NCI-H774 (cell line): ENCODE results near the gene GPR68.

ENCODE experiments used
- DNase-seq: peaks from one replicate; lab custom pipeline; 2025; lab: John Stamatoyannopoulos, UW

The GPR68 gene, protein sequence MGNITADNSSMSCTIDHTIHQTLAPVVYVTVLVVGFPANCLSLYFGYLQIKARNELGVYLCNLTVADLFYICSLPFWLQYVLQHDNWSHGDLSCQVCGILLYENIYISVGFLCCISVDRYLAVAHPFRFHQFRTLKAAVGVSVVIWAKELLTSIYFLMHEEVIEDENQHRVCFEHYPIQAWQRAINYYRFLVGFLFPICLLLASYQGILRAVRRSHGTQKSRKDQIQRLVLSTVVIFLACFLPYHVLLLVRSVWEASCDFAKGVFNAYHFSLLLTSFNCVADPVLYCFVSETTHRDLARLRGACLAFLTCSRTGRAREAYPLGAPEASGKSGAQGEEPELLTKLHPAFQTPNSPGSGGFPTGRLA

DNA sequence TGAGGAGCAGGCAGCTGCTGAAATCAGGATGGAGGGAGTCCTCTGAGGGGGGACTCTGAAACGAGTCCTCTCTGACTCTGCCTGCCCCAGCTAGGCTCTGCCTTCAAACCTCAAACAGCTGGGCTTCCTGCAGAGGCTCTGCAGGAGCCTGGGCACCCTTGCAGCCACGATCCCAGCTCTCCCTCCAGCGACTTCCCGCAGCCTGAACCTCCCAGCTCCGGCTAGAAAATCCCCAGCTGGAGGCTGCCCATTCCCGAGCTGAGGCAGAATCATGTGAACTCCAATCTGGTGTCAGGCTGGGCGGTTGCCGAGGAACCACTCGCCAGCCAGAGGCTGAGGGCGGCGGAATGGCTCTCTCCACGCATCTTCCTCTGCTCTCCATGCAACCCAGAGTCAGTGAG, at the start of gene GPR68:
GPR68 (minus strand) TSS at position 204 of the 401 bp plus-strand sequence. CDS start 9,654 bp downstream, outside the sequence.
- DNase-seq: peak; percentile 32

DNA sequence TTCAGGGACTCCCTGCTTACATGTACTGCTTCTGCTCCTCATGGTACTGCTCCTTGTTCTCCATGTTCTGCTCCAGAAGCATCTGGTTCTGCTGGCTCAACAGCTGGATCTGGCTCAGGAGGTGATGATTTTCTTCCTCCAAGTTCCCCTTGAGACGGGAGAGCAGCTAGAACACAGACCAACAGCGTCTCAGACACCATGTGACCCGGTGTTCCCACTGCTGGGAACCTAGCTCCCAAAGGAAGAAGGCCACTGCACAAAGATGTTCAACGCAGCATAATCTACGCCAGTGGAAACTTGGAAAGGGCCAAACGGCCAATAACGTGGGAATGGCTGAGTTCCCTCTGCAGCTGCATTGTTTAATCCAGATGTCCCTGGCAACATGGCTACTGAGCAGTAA, 49.6 kb upstream of the GPR68 start:
- no peak for DNase-seq

DNA sequence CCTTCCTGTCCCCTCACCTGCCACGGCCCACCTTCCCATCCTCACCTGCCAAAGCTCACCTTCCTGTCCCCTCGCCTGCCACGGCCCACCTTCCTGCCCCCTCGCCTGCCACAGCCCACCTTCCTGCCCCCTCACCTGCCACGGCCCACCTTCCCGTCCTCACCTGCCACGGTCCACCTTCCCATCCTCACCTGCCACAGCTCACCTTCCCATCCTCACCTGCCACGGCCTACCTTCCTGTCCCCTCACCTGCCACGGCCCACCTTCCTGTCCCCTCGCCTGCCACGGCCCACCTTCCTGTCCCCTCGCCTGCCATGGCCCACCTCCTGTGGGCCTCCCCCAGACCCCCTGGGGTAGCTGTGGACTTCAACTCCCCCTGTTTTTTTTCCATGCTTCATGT, 48.8 kb upstream of the GPR68 start:
- DNase-seq: no peak

DNA sequence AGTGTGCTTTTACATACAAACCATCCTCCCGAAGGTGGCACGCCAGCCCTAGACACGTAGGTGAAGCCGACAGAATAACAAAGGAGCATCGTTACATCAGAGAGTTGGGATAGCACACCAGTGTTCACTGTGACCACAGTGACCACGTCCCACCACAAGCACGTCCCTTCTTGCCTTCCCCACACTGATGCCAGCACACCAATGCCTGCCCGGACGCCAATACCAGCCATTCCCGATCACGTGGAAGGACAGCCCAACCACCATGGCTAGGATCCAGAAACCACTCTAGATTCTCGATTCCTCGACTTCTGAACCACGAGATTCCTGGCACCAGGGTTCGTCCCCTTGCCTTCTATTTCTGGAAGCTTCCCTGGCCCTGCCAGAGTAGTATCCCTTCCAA, 48.0 kb upstream of the GPR68 start:
- DNase-seq: no peak

DNA sequence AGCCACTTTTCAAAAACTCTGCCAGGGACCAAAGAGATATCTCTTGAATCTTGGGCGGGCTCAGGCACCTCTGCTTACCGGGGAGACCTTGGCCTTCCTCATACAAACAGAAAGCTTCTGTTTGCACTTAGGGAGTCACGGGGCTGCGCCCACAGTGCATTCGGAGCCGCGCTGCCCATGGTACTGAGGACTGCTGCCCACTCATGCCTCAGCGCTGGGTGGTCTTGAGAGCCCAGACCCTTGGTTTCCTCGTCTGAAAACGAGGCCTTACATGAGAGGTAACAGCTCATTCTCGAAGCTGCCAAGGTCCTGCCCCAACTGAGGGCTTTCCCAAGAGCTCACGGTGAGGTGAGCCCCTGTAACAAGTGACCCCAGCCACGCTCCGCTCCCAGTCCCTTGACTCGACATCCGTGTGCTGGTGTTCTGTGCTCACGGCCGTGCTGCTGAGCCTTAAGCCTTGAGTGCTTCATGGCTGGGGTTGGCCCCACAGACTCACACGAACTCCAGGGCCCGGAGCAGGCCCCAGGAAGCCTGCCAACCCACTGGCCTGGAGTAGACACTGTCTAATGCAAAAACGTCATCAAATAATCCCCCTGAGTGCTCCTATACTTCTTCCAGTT, 47.4 kb upstream of the GPR68 start:
- DNase-seq: no peak

DNA sequence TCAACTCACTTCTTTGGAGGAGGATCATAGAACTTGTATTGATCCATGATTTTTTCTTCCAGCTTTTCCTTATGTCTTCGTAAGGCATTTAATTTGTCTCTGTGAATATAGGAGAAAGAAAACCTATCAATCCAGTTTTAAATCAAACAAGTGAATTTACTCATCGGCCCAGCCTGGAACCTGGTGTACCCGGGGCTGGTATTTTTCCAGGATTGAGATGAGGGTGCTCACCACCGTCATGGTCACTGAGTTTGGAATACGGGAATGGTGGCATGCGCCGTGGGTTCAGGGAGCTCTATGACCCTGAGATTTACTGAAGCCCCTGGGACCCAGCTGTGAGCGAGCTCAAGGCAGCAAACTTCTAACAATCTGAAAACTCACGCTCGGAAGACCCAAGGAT, 46.5 kb upstream of the GPR68 start:
- no peak for DNase-seq

DNA sequence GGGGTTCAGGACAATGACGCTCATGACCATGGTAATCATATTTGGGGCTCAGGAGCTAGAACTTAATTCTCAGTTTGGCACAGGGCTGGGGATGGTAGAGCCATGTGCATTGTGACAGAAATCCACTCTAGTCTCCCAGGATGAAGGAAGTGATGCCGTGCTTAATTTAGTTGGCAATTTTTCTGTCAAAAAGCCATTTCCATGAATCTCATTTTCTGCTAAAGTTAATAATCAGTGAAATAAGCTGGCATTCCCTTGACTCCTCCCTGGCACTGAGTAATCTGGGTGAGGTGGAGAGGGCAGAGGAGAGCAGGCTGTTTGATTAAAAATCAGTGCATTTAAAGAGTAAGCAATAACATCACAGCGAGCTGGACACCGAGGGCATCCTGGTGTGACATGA, 45.0 kb upstream of the GPR68 start:
- no peak for DNase-seq

DNA sequence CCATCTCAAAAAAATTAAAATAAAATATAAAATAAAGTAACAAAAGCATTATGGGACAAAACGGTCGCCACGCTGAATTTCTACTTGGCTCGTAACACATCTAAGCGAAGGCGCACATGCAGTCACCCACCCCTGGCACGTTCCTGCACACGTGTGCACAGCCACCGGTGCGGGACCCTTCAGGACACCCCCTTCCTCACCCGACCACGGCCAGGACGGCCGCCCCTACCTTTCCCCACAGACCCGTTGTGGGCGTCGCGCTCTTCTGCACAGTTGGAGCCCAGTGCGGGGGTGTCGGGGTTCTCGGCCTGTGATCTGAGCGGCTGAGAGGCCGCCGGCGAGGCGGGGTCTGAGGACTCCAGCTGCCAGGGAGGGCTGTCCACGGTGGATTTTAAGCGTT, 44.4 kb upstream of the GPR68 start:
- DNase-seq: no peak

DNA sequence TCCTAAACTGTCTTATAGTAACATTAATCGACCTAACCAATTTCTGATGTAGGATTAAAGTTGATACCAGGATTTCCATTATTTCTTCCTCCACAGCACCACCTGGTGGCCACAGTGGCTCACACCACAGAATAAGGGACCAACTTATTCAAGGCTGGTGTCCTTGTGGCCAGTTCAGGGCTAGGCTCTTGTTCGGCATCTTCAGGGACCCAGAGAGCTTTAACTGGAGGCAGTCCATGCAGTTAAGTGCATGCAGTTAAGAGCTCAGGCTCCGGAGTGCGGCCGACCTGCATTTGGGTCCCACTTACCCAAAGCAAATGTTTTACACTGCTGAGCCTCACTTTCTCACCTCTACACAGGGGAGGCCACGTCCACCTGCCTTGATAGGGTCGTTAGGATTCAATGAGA, 42.0 kb upstream of the GPR68 start:
- DNase-seq: peak; percentile 55

DNA sequence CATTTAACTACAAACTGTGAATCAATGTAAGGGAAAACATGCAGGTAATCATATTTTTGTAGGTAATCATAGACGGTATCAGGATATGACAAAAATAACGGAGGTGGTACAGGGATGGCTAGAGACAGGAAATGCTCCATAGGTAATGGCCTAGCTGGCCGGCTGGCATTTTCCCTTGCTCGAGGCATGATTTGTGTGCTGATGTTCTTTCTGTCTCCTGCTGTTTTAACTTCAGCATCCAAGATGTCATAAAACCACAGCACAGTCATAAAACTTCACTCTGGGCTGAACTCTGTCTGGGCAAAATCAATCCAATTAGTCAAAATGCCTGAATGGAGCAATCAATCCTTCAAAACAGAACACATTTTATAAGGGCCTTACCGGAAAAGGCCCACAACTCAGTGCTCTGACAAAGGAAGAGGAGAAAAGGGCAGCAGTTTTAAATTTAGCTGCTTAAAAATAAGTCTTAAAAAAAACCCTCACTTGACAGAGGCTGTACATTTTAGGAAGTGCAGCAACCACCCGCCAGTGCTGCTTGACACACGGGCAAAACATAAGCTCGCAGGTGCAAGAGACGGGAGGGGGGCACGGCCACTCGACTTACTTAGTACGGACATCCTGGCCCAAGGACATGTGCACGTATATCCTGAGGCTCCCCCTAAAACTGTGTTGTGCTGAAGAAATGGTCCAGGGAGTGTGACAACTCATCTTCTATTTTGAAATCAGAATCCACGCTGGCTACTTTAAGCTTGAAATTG, 40.5 kb upstream of the GPR68 start:
- DNase-seq: no peak

DNA sequence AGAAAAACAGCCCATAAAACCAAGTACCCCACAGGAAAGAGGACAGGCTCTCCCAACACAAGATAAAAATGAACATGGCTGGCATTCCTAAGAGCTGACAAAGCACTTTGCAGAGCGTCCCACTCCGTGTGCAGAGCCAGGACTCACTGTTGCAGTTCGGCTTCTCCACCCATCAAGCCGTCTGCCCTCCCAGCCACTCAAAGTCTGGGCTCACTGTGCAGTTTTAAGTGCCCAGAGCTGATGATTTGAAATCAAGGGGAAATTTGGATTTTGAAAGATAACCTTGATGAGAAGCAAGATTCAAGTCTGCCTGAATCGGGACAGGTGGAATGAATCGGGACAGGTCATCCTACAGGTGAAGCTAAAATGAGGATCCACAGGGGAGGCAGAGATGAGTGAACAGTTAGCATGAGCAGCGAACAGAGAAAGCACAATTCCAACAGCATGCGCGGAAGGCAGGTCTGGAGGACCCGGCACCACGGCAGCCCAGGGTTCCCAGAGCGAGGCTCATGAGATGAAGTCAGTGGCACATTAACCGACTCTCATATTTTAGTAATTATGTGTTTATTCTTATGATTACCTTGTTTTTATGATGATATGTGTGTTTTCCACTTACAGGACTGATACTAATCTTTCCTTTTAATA, 39.8 kb upstream of the GPR68 start:
- no peak for DNase-seq

DNA sequence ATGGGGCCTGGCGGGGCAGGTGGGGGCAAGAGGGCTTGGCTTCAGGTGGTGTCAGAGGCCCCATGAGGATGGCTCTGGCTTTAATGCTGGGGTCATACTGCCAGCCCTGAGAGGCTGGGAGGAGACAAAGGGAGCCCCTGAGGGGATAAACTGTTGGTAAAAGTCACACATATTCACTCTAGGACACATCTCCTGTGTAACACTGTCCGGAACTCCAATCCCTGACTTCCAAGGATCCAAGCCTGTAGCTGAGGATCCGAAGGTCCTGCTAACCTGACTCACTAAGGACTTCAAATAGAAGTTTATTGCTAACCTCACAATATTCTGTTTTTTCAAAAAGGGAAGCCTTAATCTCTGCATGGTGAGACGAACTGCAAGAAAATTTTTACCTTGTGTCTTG, 39.2 kb upstream of the GPR68 start:
- DNase-seq: no peak

DNA sequence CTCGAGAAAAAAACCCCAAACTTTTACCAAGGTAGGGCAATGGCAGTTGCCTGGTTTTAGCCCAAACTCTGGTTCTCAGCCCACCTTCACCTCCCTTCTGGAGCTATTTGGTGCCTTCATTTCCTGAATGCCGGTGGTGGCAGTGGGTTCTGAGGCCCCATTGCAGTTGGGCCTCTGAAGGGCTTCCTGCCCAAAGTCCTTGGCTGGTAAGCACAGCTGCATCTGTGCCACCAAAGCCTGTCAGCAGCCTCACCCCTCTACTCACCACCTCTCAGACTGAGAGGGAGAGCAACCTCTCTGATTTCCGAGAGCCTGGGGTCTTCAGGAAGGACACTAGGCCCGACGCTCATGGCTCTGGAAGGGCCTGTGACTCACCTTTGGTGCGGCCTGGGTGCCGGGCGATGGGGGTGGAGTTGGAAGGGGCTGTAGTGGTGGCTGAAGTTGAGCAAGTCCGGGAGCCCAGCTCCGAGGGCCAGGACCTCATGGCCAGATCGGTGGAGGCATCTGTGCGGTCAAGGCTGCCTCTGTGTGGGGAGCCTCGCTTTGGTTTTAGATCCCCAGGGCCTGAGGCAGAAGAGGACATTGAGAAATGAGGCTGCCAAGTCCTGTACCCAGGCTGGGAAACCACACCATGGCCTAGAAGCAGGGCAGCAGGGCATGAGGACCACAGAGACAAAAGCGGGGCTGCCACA, 38.6 kb upstream of the GPR68 start:
- DNase-seq: no peak

DNA sequence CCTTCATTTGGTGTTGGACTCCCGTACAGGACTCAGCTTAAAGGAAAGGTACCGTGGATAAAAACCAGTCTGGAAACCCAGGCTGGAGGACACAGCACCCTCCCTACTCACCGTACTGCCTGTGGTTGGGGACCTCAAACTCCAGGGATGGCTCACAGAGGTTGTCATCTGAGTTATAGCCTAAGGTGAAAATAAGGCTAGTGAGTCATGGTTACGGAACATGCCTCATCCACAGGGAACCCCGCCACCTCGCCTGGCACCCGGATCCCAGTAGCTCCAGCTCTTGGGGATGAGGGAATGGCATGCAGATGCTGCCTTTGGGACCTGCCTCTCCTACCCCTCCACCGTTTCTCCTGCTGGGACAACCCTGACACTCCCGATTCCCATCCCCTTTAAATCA, 36.8 kb upstream of the GPR68 start:
- DNase-seq: no peak

DNA sequence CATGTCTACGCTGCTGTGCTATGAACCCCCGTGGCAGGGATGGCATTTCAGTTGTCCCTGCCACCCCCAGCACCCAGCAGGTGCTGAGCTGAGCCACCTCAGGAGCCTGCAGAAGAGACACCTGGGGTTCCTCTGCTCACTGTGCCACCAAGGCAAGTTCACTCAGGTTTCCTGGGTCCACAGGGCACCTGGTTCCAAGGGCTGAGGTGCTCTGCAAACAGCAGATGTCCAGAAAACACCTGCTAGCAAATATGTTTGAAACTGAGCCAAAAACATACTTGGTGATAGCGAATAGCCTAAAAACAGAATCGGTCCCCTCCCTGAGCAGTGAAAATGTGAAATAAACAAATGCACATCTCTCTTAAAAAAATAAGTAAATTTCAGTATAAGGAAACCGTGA, 35.6 kb upstream of the GPR68 start:
- DNase-seq: peak; percentile 79

DNA sequence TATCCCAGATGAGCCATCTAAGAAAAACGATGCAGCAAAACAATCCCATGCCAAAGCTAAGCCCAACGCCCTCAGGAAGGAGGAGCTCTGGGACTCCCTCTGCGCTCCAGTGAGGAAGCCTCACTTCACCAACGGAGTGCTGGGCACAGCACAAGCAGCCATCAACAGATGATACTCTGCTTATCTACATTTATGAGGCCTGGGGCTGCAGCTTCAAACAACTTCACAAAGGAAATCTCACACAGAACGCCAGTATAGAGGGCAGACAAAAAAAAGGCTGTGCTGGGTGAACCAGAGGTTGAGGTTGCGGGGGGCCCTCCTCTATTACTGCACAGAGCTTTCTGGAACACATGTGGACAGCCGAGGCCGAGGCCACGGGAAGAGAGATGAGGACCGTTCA, 34.9 kb upstream of the GPR68 start:
- no peak for DNase-seq

DNA sequence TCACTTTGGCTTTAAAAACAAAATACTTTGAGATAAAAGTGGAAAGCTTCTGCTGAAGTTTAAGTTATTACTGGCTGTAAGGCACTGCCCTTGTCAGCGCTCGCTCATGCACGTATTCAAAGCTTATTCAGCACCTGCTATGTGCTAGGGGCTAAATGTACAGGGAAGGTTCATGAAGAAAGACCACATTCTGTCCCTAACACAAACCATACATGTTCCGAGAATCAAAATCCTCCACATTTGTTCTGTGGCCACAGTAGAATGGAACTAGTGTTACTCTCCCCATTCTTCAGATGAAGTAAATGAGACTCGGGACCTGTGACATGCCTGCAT, 33.8 kb upstream of the GPR68 start:
- DNase-seq: no peak

DNA sequence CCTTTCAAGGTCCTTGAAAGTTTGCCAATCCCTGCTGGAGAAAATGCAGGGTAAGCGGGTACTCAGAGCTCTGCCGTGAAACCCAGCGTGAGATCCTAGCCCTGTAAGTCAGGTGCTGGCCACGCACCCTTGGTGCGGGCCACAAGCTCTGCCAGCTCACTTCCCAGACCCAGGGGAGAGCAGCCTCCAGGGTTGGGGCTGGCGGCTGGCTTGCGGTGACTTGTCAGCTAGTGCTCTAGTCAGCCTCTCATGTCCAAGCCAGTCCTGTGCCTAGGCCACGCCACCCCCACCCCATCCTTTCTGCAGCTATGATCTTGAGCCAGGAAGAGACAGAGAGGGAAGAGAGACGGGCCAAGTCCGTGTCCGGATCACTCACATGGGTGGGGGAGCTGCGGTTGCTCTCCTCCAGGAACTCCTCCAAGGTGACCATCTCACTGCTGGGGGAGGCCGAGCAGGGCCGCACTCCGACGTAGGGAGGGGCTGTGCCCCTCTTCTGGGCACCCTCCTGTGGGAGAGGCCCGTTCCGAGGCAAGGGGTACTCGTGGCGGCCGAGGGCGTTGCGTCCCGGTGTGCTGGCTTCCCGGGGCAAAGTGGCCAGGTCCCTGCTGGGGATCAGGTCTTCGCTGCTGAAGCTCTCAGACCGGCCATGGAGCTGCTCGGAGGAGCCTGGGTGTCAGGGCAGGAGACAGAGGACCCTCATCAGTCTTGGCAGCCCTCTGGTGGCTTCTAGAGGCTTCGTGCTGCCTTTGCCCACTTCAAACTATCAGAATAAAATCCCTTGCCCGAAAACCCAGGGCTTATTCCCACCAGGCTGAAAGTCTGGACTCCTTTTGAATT, 33.3 kb upstream of the GPR68 start:
- DNase-seq: no peak

DNA sequence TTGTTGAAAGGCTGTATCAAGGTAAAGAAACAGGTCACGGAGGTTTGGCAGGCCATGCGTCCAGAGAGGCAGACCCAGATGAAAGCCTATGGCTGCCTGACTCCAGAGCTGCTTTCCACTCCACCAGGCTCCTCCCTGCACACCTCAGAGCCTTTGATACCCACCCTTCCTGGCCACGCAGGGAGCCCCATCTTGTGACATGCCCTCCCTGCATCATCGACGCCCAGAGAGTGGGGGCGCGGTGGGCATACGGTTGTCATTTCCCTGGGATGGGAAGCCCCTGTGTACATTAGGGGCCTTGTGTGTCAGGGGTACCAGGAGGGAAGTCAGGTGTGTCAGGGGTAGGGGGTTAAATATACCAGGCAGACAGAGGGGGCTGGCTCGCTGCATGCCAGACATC, 30.3 kb upstream of the GPR68 start:
- DNase-seq: no peak

DNA sequence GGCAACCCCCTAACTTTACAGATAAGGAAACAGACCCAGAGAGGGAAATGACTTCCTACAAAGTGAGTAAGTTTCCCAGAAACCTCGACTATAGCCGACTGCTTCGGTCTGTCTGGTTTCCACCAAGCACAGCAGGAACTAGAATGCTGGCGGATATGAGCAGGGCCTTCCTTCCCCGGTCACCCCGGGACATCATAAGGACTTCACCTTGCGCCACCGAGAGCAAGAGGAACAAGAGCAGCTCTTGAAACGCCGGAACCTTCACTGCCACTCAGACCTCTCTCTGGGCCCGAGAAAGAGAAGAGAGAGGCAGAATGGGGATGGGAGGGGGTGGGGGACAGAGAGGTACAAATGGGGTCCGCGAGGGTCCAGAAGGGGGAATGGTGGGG, 29.4 kb upstream of the GPR68 start:
- DNase-seq: no peak

DNA sequence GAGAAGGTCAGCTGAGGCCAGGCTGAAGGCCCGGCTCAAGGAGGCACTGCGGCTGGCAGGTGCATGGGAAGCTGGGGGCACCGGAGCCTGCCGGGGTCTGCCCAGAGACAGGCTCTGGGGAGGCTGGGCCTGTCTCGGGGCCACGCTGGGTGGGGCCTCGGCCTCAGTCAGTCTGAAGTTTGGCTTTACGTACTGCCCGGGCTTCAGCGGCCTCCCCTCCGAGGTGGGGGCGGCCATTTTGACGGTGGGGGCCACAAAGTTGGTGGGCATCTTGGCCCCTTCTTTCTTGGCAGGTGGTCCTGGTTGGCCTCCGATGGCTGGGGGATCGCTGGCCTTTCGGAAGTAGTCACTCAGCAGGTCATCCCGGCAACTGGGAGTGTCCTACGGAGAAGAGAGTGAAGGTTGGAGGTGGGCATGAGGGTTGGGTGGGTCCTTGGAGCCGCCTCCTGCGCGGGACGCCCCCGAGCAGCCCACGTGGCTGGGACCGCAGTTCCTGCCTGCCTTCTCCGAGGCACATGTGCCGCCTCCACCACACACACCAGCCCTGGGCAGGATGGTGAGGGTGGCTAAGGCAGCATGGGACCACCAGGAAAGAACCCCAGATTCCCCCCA, 28.9 kb upstream of the GPR68 start:
- DNase-seq: no peak
